Stimulated activated CD8-positive, alpha-beta memory T cell treated with anti-CD3 and anti-CD28 coated beads, Interleukin-12 subunit alpha, Interleukin-12 subunit beta, amount 100 ng/mL, for 24 hours (primary cell): ENCODE results near the gene MAPK8.

Experiments used
- DNase-seq: peaks from one replicate; pipeline ENCODE4 v3.0.0-alpha.2; 2020; ENCODE audit errors: extremely low read depth

MAPK8 gene

GRCh38 chr10:48382982-48383381 is 76.5 kb downstream of the MAPK8 start:
- no peak for DNase-seq

DNA sequence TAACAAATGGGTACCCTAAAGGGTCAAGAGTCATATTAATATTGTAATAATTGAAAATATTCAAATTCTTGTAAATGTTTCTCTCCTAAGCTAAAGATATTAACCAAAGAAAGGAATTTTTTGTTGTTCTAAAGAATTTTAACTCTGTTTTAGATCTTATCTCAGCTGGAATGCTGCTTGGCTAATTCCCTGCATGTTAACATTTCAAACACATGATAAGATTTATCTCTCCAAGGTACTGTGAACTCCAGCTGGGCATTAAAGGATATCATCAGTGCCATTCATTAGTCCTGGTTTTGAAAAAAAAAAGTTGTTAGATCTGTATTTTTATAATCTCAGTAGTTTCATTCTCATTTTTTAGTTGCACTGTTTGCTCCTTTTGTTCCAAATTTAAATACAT is 76.9 kb downstream of the MAPK8 start:
- DNase-seq: no peak

- no peak for DNase-seq
Observed at GRCh38 chr10:48384699-48384982, 78.2 kb downstream of the MAPK8 start.

GRCh38 chr10:48389272-48389671 is 82.8 kb downstream of the MAPK8 start:
- no peak for DNase-seq

DNA sequence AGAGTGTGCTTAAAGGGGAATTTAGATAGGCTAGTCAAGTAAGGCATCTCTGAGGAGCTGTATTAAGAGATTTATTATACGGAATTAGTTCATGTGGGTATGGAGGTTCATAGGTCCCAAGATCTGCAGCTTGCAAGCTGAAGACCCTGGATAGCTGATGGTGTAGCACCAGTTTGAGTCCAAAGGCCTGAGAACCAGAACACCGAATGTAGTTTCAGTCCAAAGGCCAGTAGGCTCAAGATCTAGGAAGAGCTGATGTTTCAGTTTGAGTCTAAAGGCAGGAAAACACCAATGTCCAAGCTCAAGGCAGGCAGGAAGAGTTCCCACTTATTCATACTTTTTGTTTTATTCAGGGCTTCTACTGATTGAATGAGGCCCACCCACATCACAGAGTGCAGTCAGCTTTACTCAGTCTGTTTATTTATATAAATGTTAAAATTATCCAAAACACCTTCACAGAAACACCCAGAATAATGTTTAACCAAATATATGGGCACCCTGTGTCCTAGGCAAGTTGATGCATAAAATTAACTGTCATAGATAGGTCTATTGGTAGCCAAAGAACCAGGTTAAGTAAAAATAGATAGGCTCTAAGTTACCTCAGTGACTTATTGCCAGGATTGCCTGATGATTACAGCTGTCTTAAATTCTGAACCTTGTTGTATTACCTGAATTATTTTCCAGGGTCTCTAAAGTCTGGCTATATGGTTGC is 83.5 kb downstream of the MAPK8 start:
- no peak for DNase-seq

GRCh38 chr10:48390558-48390871 is 84.0 kb downstream of the MAPK8 start:
- no peak for DNase-seq

DNA sequence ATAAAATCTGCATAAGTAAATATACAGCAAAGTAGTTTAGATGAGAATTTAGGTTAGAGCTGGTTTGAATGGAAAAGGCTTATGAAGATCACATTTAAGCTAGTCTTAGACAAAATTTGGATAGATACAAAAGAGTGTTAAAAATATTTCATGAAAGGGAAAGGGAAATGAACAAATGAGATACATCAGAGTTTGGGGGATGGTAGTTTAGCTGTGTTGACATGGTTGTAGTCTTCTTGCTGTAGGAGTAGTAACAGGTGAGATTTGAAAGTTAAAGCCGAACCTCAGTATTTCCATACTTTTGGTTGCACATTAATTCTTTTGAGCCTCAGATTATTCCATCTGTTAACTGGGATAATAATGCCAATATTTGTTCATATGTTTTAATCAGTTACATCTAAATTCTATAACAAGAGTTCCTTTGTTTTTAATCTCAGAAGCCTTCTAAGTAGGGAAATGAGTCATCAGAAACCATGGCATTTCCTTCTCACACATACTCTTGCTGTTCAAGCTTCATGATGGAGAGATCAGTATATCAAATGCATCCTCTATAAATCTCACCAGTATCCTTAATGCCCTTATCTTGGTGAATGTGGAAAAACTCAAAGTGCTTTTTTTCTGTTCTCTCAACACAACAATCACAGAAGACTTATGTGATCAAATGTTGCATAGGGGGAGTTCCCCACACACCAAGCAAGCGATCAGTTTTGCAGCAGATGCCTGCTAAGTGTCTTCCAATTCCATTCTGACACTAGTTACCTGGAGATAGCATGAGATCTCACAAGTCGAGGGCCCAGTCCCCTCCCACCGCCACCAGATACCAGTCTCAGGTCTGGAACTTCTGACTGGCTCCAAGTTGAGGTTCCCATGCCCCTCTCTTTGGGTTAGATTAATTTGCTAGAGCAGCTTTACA is 84.7 kb downstream of the MAPK8 start:
- no peak for DNase-seq

DNA sequence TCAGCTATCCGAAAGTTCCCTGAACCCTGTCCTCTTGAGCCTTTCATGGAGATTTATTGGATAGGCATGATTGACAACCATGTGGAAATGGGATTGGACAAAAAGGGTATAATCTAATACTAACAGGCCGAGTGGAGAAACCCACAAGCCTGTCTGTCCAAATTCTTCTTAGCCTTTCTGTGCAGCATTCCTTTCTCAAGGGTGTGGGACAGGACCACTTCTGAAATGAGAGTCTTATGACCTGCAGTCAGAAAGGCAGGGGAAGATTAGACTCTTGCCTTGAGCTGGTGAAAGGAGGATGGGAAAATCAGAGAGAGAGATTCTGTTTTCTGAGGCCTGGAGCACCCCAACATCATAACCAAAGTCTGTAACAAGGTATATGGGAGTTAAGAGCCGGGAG is 85.5 kb downstream of the MAPK8 start:
- DNase-seq: no peak

GRCh38 chr10:48398261-48398660 is 91.8 kb downstream of the MAPK8 start:
- no peak for DNase-seq

- no peak for DNase-seq
Observed at GRCh38 chr10:48399056-48399541, 92.6 kb downstream of the MAPK8 start.

- no peak for DNase-seq
Observed at GRCh38 chr10:48399551-48399950, 93.1 kb downstream of the MAPK8 start.

GRCh38 chr10:48400129-48400849 is 93.8 kb downstream of the MAPK8 start:
- DNase-seq: no peak

DNA sequence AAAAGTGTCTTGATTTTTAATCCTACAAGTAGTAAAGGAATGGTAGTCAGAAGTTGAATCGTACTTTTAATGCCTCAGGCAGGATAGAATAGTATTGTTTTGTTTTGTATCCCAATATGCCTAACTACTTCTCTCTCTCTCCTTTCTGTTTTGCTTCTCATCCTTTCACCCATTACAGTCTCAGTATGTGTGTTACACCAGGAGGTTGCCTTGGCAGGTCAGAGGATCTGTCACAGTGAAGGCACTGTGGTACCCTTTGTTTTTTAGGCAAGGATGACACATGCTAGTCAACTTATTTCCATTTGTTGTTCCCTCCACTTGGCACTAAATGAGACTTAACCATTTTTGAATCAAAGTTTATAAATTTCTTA is 94.4 kb downstream of the MAPK8 start:
- no peak for DNase-seq

- no peak for DNase-seq
Observed at GRCh38 chr10:48404646-48405045, 98.2 kb downstream of the MAPK8 start.

DNA sequence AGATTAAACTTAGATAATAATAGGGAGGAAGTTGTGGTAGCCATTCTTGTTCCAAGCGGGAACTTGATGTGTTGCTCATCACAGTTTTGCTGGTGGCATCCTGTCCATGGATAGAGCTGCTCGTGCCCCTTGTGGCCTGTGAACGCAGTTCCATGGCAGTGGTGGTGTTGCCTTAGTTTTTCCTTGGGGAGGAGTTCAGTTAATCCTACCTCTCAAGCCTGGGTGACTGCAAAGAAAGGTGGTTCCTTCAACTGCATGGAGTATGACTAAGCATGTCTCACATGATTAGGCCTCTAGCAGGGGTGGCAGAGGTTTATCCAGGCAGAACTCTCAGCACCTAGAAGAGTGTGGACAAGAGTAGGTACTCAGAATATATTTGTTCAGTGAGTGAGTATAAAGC is 99.7 kb downstream of the MAPK8 start:
- no peak for DNase-seq

GRCh38 chr10:48406658-48407057 is 100.2 kb downstream of the MAPK8 start:
- no peak for DNase-seq

- no peak for DNase-seq
Observed at GRCh38 chr10:48410503-48410902, 104.0 kb downstream of the MAPK8 start.

DNA sequence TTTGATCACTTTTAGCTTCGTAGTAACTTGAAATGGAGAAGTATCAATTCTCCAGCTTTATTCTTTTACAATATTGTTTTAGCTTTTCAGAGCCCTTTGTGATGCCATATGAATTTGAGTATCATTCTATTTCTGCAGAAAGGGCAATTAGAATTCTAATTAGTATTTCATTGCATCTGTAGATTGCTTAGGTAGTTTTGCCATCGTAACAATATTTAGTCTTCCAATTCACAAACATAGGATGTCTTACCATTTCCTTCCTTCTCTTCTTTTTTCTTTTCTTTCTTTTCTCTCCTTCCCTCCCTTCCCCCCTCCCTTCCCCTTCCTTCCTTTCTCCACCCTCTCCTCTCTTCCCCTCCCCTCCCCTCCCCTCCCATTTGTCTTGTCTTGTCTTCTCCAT is 105.0 kb downstream of the MAPK8 start:
- no peak for DNase-seq

DNA sequence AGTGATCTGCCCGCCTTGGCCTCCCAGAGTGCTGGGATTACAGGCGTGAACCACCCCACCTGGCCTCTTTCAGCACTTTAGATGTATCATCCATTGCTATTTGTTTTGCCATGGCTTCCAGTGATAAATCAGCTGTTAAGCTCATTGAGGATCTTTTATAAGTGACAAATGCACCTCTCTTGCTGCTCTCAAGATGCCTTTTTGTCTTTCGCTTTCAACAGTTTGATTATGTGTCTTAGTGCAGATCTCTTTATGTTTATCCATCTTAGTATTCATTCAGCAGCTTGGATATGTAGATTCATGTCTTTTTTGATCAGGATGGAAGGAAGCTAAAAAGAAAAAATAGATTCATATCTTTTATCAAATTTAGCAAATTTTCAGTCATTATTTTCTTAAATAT is 105.6 kb downstream of the MAPK8 start:
- no peak for DNase-seq

GRCh38 chr10:48412933-48413332 is 106.5 kb downstream of the MAPK8 start:
- DNase-seq: no peak

DNA sequence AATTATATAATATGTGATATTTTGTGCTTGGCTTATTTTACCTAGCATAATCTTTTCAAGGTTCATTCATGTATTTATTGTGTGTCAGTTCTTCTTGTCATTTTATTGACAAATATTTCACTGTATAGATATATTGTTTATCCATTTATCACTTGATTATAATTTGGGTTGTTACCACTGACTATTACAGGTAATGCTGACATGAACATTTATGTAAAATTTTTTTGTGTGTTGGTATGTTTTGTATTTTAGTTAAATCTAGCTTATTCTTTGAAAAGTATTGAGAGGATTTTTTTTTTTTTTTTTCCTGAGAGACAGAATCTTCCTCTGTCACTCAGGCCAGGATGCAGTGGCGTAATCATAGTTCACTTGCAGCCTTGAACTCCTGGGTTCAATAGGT is 107.7 kb downstream of the MAPK8 start:
- DNase-seq: no peak

GRCh38 chr10:48414778-48415177 is 108.3 kb downstream of the MAPK8 start:
- no peak for DNase-seq
